HL-60 (cell line): Measurements from ENCODE around the gene CEPT1.

Source experiments
- POLR2AphosphoS5 ChIP-seq: IDR thresholded peaks from 2 replicates; pipeline ENCODE4 v1.6.1; 2012; ENCODE audit warnings: low read depth
- TF ChIP-seq, protein P1 (sequence below): IDR thresholded peaks from one replicate; pipeline ENCODE4 v1.5.1; 2011; ENCODE audit warnings: low read length, control low read depth, inconsistent platforms; ENCODE audit not compliant: insufficient read depth

DNA sequence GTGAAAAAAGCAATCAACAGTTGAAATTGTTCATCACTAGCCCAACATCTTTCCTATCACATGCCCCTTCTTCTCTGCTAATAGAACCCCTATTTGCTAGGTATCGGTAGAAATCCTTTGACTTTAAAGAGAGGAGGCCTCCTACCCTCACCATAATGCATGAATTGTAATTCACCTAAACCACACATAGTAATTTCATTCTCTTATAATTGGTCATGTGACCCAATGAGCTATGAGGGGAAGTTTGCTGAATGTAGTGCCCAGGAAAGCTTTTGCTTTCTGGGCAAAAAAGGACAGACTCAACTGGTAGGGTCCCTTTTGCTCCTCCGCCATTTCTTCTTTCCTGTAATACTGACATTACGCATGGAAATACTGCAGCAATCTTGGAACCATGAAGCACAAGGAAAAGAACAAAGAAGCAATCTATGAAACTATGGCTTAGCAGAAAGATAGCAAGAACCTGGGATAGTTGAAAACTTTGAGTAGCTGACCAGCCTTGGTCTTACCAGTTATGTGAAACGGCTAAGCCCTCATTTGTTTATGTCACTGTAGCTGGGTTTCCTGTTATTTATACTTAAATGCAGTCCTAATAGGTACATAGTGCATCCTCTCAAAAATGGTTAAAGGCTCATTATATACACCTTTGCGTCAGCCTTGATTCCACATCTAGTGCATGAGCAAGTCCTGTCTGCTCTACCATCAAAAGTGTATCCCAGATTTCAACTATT, 77.3 kb downstream of the CEPT1 start:
- TF ChIP-seq, protein P1, sequence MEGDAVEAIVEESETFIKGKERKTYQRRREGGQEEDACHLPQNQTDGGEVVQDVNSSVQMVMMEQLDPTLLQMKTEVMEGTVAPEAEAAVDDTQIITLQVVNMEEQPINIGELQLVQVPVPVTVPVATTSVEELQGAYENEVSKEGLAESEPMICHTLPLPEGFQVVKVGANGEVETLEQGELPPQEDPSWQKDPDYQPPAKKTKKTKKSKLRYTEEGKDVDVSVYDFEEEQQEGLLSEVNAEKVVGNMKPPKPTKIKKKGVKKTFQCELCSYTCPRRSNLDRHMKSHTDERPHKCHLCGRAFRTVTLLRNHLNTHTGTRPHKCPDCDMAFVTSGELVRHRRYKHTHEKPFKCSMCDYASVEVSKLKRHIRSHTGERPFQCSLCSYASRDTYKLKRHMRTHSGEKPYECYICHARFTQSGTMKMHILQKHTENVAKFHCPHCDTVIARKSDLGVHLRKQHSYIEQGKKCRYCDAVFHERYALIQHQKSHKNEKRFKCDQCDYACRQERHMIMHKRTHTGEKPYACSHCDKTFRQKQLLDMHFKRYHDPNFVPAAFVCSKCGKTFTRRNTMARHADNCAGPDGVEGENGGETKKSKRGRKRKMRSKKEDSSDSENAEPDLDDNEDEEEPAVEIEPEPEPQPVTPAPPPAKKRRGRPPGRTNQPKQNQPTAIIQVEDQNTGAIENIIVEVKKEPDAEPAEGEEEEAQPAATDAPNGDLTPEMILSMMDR, result no peak
- TF ChIP-seq POLR2AphosphoS5, result no peak
